Occipital lobe (tissue), 2 donors: ENCODE measurements around the gene TREM1. TPM values are rescaled to one million over a fixed set of nuclear protein-coding genes. Genes with fewer than 3 reads are reported as not detected.
"Not testable (repeated sequence)": the region's sequence is repeated elsewhere in the genome, so short reads cannot be mapped to it uniquely, and the experiment has no call there.

ENCODE experiments used
- DNase-seq: peaks from one replicate; lab custom pipeline; 2025; lab: John Stamatoyannopoulos, UW
- total RNA-seq: library from RNA; depleted of rRNA; stranded (reverse); fragments of >200 nt; gene quantifications from one replicate; pipeline ENCODE4 v1.2.3, GENCODE V29; 2014

Gene TREM1
- total RNA-seq, 1 donor from 2014 or later = not detected

GRCh38 chr6:41297248-41297647 lies 10.8 kb upstream of the TREM1 start:
- DNase-seq = not testable (repeated sequence)

GRCh38 chr6:41294214-41294872 lies 7.9 kb upstream of the TREM1 start:
- DNase-seq = no peak

DNA sequence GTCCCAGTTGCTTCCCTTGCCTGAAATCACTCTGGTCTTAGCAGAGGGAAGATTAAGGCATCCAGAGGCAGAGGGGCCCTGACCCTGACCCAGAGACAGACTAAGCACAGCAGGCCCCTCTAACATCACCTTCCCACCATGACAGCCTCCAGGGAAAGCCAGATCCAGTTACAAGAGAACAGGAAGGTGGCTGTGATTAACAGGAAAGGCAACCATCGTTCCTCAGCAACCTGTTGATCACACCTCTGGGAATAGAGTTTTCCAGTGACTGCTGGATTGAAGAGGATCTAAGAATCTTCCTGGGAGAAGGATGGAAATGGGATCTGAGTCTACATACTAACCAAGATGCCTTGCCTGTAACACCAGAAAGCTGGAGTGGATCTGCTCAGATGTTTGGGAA lies 5.2 kb upstream of the TREM1 start:
- DNase-seq = no peak

- no peak for DNase-seq
These were observed 3.3 kb upstream of the TREM1 start for GRCh38 chr6:41289815-41290214.

DNA sequence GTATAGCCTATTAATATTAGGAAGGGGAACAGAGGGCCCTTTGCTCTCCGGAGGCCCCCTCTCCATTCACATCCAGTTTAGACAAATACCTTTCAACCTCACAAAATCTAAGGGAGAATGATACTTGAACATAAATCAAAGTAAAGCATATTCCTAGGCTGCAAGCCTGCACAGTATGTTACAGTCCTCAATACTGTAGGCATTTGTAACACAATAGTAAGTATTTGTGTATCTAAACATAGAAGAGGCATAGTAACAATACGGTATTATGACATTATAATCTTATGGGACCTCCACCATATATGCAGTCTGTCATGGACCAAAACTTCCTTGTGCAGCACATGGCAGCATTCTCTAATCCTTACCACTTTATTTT lies 2.3 kb upstream of the TREM1 start:
- DNase-seq = no peak

DNA sequence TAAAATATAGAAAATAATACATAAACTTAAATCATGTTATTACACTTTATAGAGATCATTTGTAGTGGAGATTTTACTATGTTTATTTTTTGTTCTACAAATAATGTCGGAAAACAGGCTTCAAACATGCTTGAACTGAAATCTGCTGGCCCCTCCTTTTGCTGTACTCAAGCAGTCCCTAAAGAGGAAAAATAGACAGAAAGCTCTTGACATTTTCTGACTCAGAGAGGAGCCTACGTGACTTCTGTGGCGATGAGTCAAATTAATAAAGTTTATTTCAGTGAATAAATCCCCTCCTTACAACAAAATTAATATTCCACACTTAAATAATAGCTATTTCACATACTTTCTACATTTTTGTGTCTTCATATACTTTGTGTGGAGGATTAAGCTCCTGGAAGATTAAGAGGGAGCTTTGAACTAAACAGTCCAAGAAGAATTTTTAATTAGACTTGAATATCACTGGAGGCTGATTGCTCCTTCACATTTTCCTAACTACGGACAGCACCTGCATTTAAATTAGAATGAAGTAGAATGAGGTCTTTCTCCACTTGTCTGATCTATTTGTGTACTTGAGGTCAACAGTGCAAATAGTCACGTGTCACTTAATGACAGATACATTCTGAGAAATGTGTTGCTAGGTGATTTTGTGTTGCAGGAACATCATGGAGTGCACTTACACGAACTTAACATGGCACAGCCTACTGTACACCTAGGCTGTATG lies 1.7 kb upstream of the TREM1 start:
- DNase-seq = no peak

DNA sequence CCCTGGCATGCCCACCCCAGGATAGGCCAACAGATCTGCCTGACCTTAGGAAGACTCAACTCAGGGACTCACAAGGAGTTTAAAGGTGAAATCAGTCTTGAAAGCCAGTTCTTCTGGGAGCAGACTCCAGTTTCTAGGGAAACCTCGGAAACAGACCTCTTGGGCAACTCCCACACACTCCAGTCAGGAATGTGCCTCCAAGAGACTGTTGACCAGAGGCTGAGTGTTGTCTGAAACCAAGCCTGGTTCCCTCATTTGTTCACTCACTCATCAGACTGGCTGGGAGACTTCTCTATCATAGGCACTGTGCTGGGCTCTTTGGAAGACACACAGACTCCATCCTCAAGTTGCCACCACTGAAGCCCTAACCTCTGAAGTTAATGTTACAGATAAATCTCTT lies 1.8 kb downstream of the TREM1 start:
- no peak for DNase-seq

DNA sequence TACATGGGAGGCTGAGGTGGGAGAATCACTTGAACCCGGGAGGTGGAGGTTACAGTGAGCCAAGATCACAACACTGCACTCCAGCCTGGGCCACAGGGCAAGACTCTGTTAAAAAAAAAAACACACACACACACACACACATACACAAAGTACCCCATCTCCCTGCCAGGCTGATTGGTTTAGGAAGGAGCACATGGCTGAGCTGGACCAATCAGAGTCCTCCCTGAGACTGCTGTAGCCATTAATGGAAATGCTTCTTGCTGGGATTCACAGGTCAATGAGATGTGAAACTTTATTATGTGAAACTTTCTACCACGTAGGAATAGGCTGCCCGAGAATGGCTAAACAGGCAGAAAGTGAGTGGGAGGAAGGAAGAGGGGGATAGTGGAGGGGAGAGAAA lies 2.9 kb downstream of the TREM1 start:
- DNase-seq = no peak

DNA sequence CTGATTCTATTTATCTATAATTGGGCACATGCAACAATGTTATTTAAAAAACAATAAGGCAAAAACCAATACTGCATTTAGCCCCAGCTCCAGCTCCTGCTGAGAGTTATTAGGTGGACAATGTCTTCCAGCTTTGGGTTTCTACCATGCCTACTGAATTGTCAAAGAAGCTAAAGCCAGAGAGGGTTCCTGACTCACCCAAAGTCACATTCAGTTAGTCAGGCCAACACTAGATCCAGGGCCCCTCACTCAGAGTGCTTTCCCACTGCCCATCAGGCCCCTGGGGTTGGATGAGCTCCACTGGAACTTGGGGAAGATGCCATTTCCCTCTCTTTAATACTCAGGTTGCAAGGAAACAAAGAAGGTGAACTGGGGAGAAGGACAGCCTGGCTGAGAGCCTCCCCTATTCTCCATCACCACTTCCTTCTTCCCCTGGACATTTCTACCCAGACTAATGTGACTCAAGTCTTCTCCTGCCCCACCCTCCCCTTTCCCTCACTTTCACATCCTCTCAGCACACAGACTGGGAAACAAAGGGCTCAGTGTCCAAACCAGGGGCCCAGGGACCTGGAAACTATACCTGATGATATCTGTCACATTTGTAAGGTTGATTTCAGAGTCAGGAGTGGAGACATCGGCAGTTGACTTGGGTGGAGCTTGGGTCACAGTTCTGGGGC lies 6.0 kb downstream of the TREM1 start:
- DNase-seq = no peak

DNA sequence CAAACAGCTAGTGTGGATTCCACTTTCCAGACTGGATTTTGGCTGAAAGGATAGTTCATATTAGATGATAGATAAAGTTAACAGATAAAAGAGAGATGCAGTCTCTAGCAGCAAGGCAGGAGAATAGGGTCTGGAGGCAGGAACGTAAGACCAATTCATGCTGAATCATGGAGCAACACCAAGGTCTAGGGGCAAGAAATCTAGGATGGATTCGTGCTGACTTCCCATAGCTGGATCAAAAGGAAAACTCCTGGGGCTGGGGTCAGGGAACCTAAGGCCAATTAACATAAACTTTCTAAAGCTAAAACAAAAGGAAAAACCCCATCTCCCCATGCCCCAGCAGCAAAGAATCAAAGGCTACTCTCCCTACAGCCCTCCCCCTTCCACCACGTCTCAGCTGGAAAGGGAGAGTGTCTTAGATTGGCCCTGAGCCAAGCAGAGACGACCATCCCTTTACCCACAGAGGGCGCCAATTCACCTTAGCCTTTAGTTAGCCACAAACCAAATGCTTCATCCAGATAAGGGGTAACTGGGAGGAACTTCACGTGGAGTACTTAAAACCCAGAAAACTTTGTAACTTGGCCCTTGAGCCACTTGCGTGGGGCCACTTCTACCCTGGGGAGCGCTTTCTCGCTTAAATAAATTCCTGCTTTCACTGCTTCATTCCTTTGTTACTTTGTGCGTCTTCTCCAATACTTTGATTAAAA lies 7.6 kb downstream of the TREM1 start:
- no peak for DNase-seq

GRCh38 chr6:41277605-41278004 lies 8.9 kb downstream of the TREM1 start:
- DNase-seq = no peak

DNA sequence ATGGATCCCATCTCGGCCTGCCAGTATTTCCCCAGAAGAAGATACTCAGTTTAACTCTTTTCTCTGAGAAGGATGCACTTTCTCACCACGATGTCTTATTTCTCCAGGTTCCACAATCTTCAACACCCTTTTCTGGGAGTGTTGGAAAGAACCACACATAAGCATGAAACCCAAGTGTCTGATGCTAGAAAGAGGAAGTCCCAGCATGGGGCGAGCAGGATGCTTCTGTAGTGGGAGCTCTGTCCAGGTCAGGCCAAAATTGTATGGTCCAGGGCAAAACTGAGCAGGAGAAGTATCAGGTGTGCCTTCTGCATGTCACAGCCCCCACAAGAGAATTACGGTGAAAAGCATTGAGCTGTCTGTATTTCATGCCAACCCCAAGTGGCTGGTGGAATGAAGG lies 11.0 kb downstream of the TREM1 start:
- no peak for DNase-seq

DNA sequence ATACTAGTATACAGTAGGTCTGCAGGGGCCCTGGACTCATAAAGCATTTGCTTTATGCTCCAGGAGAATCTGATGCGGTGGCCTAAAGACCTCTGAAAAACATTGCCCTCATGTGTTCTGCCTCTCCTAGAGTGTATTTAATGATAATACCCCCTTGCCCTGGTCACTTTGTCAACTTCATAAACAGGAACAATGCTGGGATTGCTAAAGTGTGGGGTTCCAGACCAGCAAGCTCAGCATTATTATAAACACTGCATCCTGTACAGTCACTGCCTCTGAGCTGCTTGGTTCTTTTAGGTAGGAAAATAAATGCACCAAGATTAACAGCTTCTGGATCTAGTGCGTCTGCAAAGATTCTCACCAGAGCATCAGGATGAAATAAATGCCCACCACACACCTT lies 12.2 kb downstream of the TREM1 start:
- no peak for DNase-seq

GRCh38 chr6:41273714-41274113 lies 12.8 kb downstream of the TREM1 start:
- DNase-seq = no peak

DNA sequence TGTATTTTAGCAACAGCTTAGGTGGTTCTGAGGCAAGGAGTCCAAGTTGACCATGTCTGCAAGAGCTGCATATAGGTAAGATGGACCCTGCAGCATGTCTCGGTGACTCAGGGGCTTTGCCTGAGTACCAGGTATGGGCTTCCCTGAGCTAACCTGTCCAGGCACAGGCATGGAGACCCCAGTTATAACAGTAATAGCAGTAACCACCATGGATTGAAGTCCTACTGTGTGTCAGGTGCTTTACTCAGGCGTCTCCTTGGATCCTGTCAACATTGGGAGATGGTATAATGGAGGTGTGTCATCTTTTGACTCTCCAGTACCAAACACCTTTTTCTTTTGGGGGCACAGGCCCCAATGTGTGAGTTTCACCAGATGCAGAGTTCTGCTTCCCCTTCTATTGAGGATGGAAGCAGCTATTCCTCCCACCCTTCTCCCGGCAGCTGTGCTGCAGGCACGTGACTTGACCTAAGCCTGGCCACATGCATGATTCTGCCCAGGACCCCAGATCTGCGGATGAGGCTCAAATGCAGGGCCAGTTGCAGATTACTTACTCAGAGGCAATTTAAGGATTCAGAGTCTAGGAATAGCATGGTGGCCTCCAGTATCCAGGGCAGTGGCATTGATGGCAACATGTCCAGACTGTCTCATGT lies 13.8 kb downstream of the TREM1 start:
- no peak for DNase-seq

DNA sequence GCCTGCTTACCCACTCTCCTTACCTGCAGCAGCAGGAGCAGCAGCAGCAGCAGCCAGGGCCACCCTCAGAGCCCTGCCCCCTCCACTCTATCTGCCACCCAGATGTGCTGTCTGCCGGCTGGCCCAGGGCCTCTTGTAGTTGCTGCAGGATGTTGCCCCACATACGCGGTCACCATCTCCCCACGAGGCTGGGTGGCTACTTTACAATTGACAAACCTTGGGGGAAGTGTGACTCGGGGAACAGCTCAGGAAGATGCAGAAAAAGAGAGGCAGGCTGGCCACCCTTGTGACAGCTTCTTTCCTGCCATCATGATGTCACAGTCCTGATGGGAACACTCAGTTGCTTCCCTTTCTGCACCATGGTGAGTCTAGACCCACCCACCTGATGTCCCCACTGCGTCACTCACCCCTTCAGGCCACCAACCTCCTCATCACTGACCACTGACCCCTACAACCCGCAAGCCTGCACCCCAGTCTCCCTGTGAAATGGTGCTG lies 14.5 kb downstream of the TREM1 start:
- no peak for DNase-seq

DNA sequence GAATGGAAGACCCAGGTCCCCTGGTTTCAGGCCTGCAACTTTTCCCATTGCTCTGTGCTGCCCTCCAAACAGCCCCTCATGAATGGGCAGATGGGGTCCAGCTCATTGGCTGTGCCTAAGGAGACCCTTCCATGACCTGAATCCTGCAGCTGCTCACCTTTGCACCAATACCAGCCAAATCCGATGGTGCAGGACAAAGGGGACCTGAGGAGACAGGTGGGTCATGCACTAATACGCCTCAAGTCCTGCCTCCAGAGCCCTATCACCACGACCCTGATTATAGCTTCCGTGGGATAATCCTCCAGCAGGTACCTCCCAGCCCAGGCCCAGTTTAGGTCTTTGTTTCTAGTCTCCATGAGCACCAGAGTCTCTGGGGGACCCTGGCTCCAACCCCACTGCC lies 16.8 kb downstream of the TREM1 start:
- DNase-seq = no peak

DNA sequence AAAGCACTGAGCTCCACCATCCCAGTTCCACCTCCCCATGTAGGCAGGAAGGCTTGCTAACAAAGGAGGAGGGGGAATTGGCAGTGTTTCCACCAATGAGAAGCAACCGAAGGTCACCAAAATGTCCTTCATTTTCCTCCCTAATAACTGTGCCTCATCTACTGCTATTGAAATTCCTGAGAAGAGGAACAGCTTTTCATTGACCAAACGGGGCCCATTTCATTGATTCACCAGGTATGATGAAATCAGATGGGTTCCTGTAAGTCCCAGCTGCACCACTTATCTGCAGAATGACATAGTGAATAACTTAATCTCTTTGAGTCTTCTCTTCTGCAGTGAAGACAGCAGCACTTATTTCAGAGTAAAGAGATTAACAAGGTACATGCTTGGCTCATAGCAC lies 17.3 kb downstream of the TREM1 start:
- DNase-seq = no peak

GRCh38 chr6:41268478-41268877 lies 18.0 kb downstream of the TREM1 start:
- DNase-seq = no peak

GRCh38 chr6:41266541-41266940 lies 19.9 kb downstream of the TREM1 start:
- no peak for DNase-seq

DNA sequence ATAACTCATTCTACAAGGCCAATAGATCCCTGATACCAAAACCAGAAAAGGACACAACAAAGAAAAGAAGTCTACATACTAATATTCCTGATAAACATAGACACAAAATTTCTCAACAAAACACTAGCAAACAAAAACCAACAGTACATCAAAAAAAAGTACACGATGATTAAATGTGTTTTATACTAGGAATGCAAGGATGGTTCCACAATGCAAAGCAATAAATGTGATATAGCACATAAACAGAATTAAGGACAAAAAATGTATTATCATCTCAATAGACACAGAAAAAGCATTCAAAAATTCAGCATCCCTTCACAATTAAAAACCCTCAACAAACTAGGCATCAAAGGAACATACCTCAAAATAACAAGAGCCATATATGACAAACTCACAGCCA lies 23.2 kb downstream of the TREM1 start:
- DNase-seq = no peak

- no peak for DNase-seq
These were observed 24.1 kb downstream of the TREM1 start for GRCh38 chr6:41262401-41262800.
